GM12878 (cell line): Measurements from ENCODE around the gene DYNC1I1. TPM values are rescaled to one million over a fixed set of nuclear protein-coding genes. Genes with fewer than 3 reads are reported as not detected.

Experiments used
- ATAC-seq: fragments of 200-7000 bp; cut with Tn5 transposase; 3 replicates; pipeline ENCODE4 v1.9.1; 2020; ENCODE audit warnings: mild to moderate bottlenecking, moderate library complexity
- BruUV-seq: library from RNA; stranded (reverse); fragments of 400-500 nt; replicated peaks from 2 replicates; lab custom pipeline; 2021; lab: Mats Ljungman, UMichigan
- CTCF ChIA-PET: fragments of 300-600 bp; sonication (Branson Sonifier 250); formaldehyde crosslinking; extraction: SDS; loops from one replicate; lab custom pipeline; 2021; ENCODE audit warnings: inconsistent platforms; lab: Yijun Ruan, JAX
- POLR2A ChIA-PET: fragments of 350-600 bp; formaldehyde crosslinking; extraction: SDS; loops from one replicate; lab custom pipeline; 2021; ENCODE audit warnings: inconsistent platforms; lab: Charles Lee
- RAD21 ChIA-PET: fragments of 300-600 bp; sonication (Branson Sonifier 250); formaldehyde crosslinking; loops from one replicate; lab custom pipeline; 2023; ENCODE audit warnings: antibody characterized with exemption; ENCODE audit not compliant: unreplicated experiment; lab: Charles Lee
- SMC1A ChIA-PET: fragments of 300-600 bp; sonication (Branson Sonifier 250); formaldehyde crosslinking; loops from one replicate; lab custom pipeline; 2023; ENCODE audit not compliant: unreplicated experiment, uncharacterized antibody; lab: Charles Lee
- DNase-seq: peaks from one replicate; pipeline ENCODE4 v3.0.0-alpha.2; 2011; ENCODE audit warnings: low read depth, low spot score
- FAIRE-seq: peaks from 3 replicates; lab custom pipeline; 2011; peaks lifted over from hg19 to GRCh38; lab: Jason Lieb, UNC
- H2AFZ ChIP-seq: 2 replicates; pipeline ENCODE4 v1.6.0; 2011; ENCODE audit warnings: low read depth, low read length, control low read depth; ENCODE audit not compliant: control insufficient read depth
- H3K27ac ChIP-seq: 2 replicates; pipeline ENCODE4 v1.5.1; 2011; ENCODE audit warnings: control low read depth; ENCODE audit not compliant: control insufficient read depth, insufficient read depth
- H3K27me3 ChIP-seq, 2 experiments: replicated peaks in 1 of 2; 2 replicates each; pipeline versions ENCODE4 v1.6.0 to v1.6.1; 2011; ENCODE audit warnings: low read length in 1 of 2; ENCODE audit not compliant: control insufficient read depth in 2 of 2, insufficient read depth in 2 of 2
- H3K36me3 ChIP-seq, 2 experiments: 2 replicates each; pipeline ENCODE4 v1.5.1; 2011; ENCODE audit warnings: low read length in 1 of 2; ENCODE audit not compliant: control insufficient read depth in 2 of 2, insufficient read depth in 2 of 2
- H3K4me1 ChIP-seq: 2 replicates; pipeline ENCODE4 v1.6.1; 2011; ENCODE audit warnings: mild to moderate bottlenecking, low read length, moderate library complexity, mixed read lengths; ENCODE audit not compliant: control insufficient read depth, insufficient read depth
- H3K4me2 ChIP-seq: 2 replicates; pipeline ENCODE4 v1.6.0; 2011; ENCODE audit warnings: control low read depth; ENCODE audit not compliant: control insufficient read depth, insufficient read depth
- H3K4me3 ChIP-seq: fragments of 200-600 bp; sonication (generic); 2 replicates; pipeline ENCODE4 v1.5.1; 2016
- H3K79me2 ChIP-seq: 2 replicates; pipeline ENCODE4 v1.6.0; 2011; ENCODE audit warnings: low read length; ENCODE audit not compliant: control insufficient read depth, insufficient read depth
- H3K9ac ChIP-seq: 2 replicates; pipeline ENCODE4 v1.8.0; 2011; ENCODE audit warnings: low read length, control low read depth, mixed read lengths; ENCODE audit not compliant: control insufficient read depth, insufficient read depth
- H3K9me3 ChIP-seq: replicated peaks from 3 replicates; pipeline ENCODE4 v1.5.1; 2011; ENCODE audit warnings: mild to moderate bottlenecking, low read length; ENCODE audit not compliant: control insufficient read depth, insufficient read depth
- H4K20me1 ChIP-seq: 2 replicates; pipeline ENCODE4 v1.6.0; 2011; ENCODE audit not compliant: control insufficient read depth, insufficient read depth
- ATF7 ChIP-seq: fragments of 450-650 bp; IDR thresholded peaks from 2 replicates; pipeline ENCODE4 v1.6.1; 2016; ENCODE audit warnings: low read depth, mild to moderate bottlenecking
- CREB1 ChIP-seq: IDR thresholded peaks from 2 replicates; pipeline ENCODE4 v1.6.1; 2012; ENCODE audit warnings: low read depth, mild to moderate bottlenecking, inconsistent platforms
- CREM ChIP-seq: IDR thresholded peaks from 2 replicates; pipeline ENCODE4 v1.6.1; 2014; ENCODE audit warnings: antibody characterized with exemption, low read depth
- EP300 ChIP-seq, 2 experiments: fragments of 150-350 bp in 1 of 2; IDR thresholded peaks; 2 replicates each; pipeline ENCODE4 v1.6.1; 2011 to 2012; ENCODE audit warnings: low read depth in 2 of 2, low read length in 2 of 2, borderline replicate concordance in 1 of 2, improper control_type of control experiment in 1 of 2, inconsistent platforms in 1 of 2; ENCODE audit not compliant: control insufficient read depth in 1 of 2
- JUND ChIP-seq: IDR thresholded peaks from 2 replicates; pipeline ENCODE4 v1.6.1; 2012; ENCODE audit warnings: low read depth, mild to moderate bottlenecking, low read length, improper control_type of control experiment, moderate library complexity
- KLF5 ChIP-seq: fragments of 450-650 bp; IDR thresholded peaks from 2 replicates; pipeline ENCODE4 v1.6.1; 2014; ENCODE audit warnings: mild to moderate bottlenecking; ENCODE audit not compliant: partially characterized antibody
- LARP7 ChIP-seq: fragments of 450-650 bp; IDR thresholded peaks from 2 replicates; pipeline ENCODE4 v1.6.1; 2017; ENCODE audit warnings: mild to moderate bottlenecking
- MYC ChIP-seq: IDR thresholded peaks from 2 replicates; pipeline ENCODE4 v1.6.1; 2011; ENCODE audit warnings: mild to moderate bottlenecking, low read length, moderate library complexity, inconsistent platforms; ENCODE audit not compliant: insufficient read depth, insufficient replicate concordance, insufficient read length, severe bottlenecking
- NBN ChIP-seq: fragments of 450-650 bp; IDR thresholded peaks from 2 replicates; pipeline ENCODE4 v1.6.1; 2016
- RAD21 ChIP-seq: IDR thresholded peaks from 2 replicates; pipeline ENCODE4 v1.6.1; 2011; ENCODE audit warnings: mild to moderate bottlenecking, low read depth, low read length, moderate library complexity; ENCODE audit not compliant: insufficient read depth
- RELA ChIP-seq: fragments of 450-650 bp; IDR thresholded peaks from 2 replicates; pipeline ENCODE4 v1.8.0; 2014; ENCODE audit warnings: borderline replicate concordance; ENCODE audit not compliant: partially characterized antibody
- SIX5 ChIP-seq: IDR thresholded peaks from 2 replicates; pipeline ENCODE4 v1.6.1; 2011; ENCODE audit warnings: mild to moderate bottlenecking, low read depth, low read length, moderate library complexity; ENCODE audit not compliant: severe bottlenecking
- SP1 ChIP-seq: IDR thresholded peaks from one replicate; pipeline ENCODE4 v1.6.1; 2011; ENCODE audit warnings: low read depth, low read length
- TARDBP ChIP-seq: IDR thresholded peaks from 2 replicates; pipeline ENCODE4 v1.6.1; 2016; ENCODE audit warnings: borderline replicate concordance
- WGBS: methylation state at CpG from one replicate; pipeline ENCODE4 v1.1.6; 2016; ENCODE audit warnings: low lambda C conversion rate; ENCODE audit not compliant: insufficient replicate concordance, insufficient coverage; ENCODE audit errors: missing lambda C conversion rate; 5-methylcytosine and 5-hydroxymethylcytosine counted together
- in situ Hi-C: fragments of 300-500 bp; cut with MboI; formaldehyde crosslinking; loops from 9 replicates; pipeline ENCODE4 v1.14.3; 2018; ENCODE audit warnings: mixed read lengths
- intact Hi-C: fragments of 100-400 bp; cut with micrococcal nuclease; formaldehyde crosslinking; loops from one replicate; pipeline ENCODE4 v1.14.2; 2022; ENCODE audit not compliant: unreplicated experiment
- polyA plus RNA-seq, 11 experiments: library from polyadenylated mRNA; depleted of rRNA in 4 of 11; unstranded in 6 of 11; stranded (reverse) in 5 of 11; fragments of >200 nt; fragmentation: Nextera tagmentation in 4 of 11; fragmentation: Illumina TruSeq in 1 of 11; extraction: Ambion mirVana in 4 of 11; extraction: Trizol in 1 of 11; gene quantifications; 1 replicate in 1 of 11; 2 replicates in 10 of 11; pipeline versions ENCODE4 v1.2.1 to v1.2.3, GENCODE V29; 2011 to 2016; ENCODE audit warnings: inconsistent platforms in 2 of 11, missing spikeins in 2 of 11, low read depth in 1 of 11
- total RNA-seq, 4 experiments: library from RNA; depleted of rRNA in 3 of 4; stranded (reverse); fragments of >200 nt in 3 of 4; fragmentation: Illumina TruSeq in 1 of 4; extraction: Trizol in 1 of 4; gene quantifications; 2 replicates each; pipeline versions ENCODE4 v1.2.1 to v1.2.3, GENCODE V29; 2013 to 2021
- TF ChIP-seq, protein P1 (sequence below): fragments of 450-650 bp; formaldehyde crosslinking; IDR thresholded peaks from 2 replicates; pipeline ENCODE4 v1.4.0; 2022; ENCODE audit warnings: mild to moderate bottlenecking, moderate library complexity
- TF ChIP-seq, protein P2 (sequence below): IDR thresholded peaks from 2 replicates; pipeline ENCODE4 v1.6.1; 2011; ENCODE audit warnings: low read depth, low read length, improper control_type of control experiment, borderline replicate concordance
- TF ChIP-seq, protein P3 (sequence below): IDR thresholded peaks from 2 replicates; pipeline ENCODE4 v1.6.1; 2012; ENCODE audit warnings: low read depth, low read length, improper control_type of control experiment
- TF ChIP-seq, protein P4 (sequence below): IDR thresholded peaks from 2 replicates; pipeline ENCODE4 v1.6.1; 2011; ENCODE audit warnings: low read depth, mild to moderate bottlenecking, low read length, moderate library complexity, borderline replicate concordance; ENCODE audit errors: extremely low read depth
- TF ChIP-seq, protein P5 (sequence below): IDR thresholded peaks from 2 replicates; pipeline ENCODE4 v1.6.1; 2012; ENCODE audit warnings: low read depth, low read length, improper control_type of control experiment

DYNC1I1 gene
- total and polyA plus RNA-seq, 10 of the 15 experiments (the other 5 are each of a cell fraction or from before 2014, with no cell fraction given): 0.05 to 0.91 (median 0.14) TPM; not detected in 3

DNA sequence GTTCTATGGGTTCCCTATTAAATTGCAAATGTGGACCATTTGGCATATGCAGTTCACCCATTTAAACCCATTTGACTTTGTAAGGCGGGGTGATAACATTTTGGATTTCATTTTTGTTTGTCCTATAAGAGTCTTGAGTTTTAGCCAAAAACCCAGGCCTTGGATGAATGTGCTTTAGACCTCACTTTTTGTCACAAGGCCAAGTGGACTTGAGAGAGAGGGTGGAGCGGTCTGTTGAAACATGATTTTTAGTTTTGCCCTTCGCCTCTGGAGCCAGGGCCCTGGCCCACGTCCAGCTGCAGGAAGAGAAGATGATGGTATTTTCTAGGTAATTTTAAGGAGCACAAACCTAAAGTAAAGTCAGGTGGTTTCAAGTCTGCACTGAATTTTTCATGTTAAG lies 289.5 kb downstream of the DYNC1I1 start (continued):
- TF ChIP-seq, protein P1, sequence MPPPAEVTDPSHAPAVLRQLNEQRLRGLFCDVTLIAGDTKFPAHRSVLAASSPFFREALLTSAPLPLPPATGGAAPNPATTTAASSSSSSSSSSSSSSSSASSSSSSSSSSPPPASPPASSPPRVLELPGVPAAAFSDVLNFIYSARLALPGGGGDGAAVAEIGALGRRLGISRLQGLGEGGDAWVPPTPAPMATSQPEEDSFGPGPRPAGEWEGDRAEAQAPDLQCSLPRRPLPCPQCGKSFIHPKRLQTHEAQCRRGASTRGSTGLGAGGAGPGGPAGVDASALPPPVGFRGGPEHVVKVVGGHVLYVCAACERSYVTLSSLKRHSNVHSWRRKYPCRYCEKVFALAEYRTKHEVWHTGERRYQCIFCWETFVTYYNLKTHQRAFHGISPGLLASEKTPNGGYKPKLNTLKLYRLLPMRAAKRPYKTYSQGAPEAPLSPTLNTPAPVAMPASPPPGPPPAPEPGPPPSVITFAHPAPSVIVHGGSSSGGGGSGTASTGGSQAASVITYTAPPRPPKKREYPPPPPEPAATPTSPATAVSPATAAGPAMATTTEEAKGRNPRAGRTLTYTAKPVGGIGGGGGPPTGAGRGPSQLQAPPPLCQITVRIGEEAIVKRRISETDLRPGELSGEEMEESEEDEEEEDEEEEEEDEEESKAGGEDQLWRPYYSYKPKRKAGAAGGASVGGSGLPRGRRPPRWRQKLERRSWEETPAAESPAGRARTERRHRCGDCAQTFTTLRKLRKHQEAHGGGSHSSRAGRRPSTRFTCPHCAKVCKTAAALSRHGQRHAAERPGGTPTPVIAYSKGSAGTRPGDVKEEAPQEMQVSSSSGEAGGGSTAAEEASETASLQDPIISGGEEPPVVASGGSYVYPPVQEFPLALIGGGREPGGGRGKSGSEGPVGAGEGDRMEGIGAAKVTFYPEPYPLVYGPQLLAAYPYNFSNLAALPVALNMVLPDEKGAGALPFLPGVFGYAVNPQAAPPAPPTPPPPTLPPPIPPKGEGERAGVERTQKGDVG (CRISPR knock-in tag): no peak
- TF ChIP-seq RAD21: no peak
- TF ChIP-seq SIX5: no peak
- TF ChIP-seq NBN: no peak
- no peak for TF ChIP-seq TARDBP
- TF ChIP-seq, protein P2, sequence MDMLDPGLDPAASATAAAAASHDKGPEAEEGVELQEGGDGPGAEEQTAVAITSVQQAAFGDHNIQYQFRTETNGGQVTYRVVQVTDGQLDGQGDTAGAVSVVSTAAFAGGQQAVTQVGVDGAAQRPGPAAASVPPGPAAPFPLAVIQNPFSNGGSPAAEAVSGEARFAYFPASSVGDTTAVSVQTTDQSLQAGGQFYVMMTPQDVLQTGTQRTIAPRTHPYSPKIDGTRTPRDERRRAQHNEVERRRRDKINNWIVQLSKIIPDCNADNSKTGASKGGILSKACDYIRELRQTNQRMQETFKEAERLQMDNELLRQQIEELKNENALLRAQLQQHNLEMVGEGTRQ: no peak
- TF ChIP-seq, all 136 proteins: peak for 0

DNA sequence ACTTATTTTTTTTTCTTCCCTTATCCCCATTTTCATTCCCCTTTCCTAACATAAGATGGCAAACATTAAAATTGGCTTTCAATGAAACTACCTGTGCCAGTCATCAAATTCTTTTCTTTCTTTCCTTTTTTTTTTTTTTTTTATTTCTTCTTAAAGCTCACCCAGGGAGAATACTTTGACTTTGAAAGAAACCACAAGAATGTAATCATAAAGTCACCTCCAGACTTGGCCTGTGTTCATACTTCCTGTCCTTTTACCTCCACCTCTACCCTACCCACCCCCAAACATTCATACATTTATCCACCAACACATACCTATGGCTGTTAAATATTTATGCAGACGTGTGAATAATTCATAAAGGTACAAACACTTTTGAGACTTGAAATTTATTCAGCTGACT lies 295.0 kb downstream of the DYNC1I1 start:
- Histone ChIP-seq H3K27me3 (no peaks in the 10 kb centered on the region), H3K79me2 (no peaks in the 10 kb centered on the region), H3K9ac (no peak overlapping the region), H3K27ac (no peak overlapping the region), H3K36me3 (no peaks in the 10 kb centered on the region), H4K20me1 (no peaks in the 10 kb centered on the region), H3K4me2 (no peak overlapping the region), H3K9me3 (no peaks in the 10 kb centered on the region), H3K4me3 (no peak overlapping the region), H3K4me1 (no peaks in the 10 kb centered on the region), H2AFZ (no peak overlapping the region)
- BruUV-seq: no TSS peak
- no peak for FAIRE-seq
- DNase-seq: no peak
- in situ Hi-C loops (no loop called here), intact Hi-C loops (no loop called here)
- ATAC-seq: no peak
- ChIA-PET SMC1A (no interaction called here), POLR2A (no interaction called here), CTCF (interaction anchor here (0.6 to 1.2 kb wide), 2 partner anchors 33 to 196 kb away, joined by 3 read pairs; no protein-coding TSS in a partner anchor), RAD21 (no interaction called here)
- 0% methylated on average over 1 of the region's 1 CpG for WGBS
- TF ChIP-seq, protein P3, sequence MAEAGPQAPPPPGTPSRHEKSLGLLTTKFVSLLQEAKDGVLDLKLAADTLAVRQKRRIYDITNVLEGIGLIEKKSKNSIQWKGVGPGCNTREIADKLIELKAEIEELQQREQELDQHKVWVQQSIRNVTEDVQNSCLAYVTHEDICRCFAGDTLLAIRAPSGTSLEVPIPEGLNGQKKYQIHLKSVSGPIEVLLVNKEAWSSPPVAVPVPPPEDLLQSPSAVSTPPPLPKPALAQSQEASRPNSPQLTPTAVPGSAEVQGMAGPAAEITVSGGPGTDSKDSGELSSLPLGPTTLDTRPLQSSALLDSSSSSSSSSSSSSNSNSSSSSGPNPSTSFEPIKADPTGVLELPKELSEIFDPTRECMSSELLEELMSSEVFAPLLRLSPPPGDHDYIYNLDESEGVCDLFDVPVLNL: no peak
- TF ChIP-seq, protein P4, sequence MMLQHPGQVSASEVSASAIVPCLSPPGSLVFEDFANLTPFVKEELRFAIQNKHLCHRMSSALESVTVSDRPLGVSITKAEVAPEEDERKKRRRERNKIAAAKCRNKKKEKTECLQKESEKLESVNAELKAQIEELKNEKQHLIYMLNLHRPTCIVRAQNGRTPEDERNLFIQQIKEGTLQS: no peak
- TF ChIP-seq RELA (no peak), CREB1 (no peak), JUND (no peak), MYC (no peak), CREM (no peak), ATF7 (no peak), SP1 (no peak), LARP7 (no peak), KLF5 (no peak), EP300 (IDR thresholded peaks at IDR 0.05; ENCODE audit: borderline replicate concordance in 1 of 2, control insufficient read depth in 1 of 2, low read depth in 2 of 2, low read length in 2 of 2) (no peak)
- TF ChIP-seq, protein P5, sequence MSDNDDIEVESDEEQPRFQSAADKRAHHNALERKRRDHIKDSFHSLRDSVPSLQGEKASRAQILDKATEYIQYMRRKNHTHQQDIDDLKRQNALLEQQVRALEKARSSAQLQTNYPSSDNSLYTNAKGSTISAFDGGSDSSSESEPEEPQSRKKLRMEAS: no peak
